ENCODE measurements around the gene CHURC1. TPM values are rescaled to one million over a fixed set of nuclear protein-coding genes. Genes with fewer than 3 reads are reported as not detected.

CHURC1 gene
- total RNA-seq, 1 experiment from 2014 or later = 52.4 TPM

DNA sequence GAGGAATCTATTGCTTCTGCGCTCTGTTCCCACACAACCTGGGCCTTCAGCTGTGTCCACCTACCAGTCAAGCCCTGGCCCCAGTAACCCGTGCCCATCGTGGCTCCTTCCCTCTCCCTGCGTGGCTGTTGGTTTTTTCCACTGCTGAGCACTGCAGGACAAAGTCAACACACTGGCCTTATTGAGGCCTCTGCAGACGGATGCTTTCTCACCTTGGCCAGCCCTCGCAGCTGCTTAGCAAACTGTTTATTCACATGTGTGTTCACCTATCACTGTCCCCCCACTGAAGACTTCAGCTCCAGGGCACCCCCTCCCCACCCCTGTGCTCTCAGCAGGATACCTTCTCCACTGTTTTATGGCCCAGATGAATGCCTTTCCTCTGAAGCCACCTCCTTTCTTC, 41.0 kb downstream of the CHURC1 start (continued):
- TF ChIP-seq, protein P1, sequence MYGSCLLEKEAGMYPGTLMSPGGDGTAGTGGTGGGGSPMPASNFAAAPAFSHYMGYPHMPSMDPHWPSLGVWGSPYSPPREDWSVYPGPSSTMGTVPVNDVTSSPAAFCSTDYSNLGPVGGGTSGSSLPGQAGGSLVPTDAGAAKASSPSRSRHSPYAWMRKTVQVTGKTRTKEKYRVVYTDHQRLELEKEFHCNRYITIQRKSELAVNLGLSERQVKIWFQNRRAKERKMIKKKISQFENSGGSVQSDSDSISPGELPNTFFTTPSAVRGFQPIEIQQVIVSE (CRISPR knock-in tag; IDR thresholded peaks at IDR 0.05; ENCODE audit: borderline replicate concordance) = no peak

DNA sequence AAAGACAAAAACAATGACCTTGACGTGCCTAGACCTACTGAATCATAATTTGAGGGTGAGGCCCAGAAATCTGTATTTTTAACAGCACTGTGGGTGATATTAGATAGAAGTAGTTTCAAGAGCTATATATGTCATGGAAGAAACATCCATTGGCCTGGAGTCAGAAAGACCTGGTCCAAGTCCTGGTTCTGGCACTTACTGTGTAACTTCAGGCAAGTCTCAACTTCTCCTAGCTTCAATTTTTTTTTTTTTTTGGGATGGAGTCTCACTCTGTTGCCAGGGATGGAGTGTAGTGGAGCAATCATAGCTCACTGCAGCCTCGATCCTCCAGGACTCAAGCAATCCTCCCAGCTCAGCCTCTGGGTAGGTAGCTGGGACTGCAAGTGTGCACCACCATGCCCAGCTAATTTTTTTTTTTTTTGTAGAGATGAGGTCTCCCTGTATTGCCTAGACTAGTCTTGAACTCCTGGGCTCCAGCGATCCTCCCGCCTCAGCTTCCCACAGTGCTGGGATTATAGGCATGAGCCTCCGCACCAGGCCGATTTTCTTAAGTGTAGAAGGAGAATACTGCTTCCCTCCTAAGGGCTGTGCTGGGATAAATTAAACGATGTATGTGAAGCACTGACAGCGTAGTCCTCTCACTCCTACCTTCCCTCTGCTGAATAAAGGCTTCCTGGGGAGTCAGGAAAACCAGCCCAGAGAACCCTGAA, 42.6 kb downstream of the CHURC1 start:
- peaks cover 52% of the 10 kb centered on the region for H3K4me1 Mint-ChIP-seq
- H3K4me3 Mint-ChIP-seq = 0 out of 2 replicates have a peak overlapping the region, but pooled peaks have one; percentile 4
- H3K27ac Mint-ChIP-seq = peak overlapping the region; percentile 87
- ChIA-PET CTCF (interaction anchor here (0.6 to 3.0 kb wide), 9 partner anchors 9 to 134 kb away, joined by 3 to 11 read pairs (median 6); partner anchors contain the start of gene FNTB), POLR2A (interaction anchor here (0.5 to 0.7 kb wide), 3 partner anchors 34 to 627 kb away, joined by 3 read pairs; no protein-coding TSS in a partner anchor)
- no peaks in the 10 kb centered on the region for H3K9me3 Mint-ChIP-seq
- no peak for TF ChIP-seq RELA (CRISPR knock-in tag; IDR thresholded peaks at IDR 0.05; ENCODE audit: borderline replicate concordance)
- no peak for TF ChIP-seq RORB (CRISPR knock-in tag; IDR thresholded peaks at IDR 0.05)
- no peak for TF ChIP-seq NFATC4 (CRISPR knock-in tag; IDR thresholded peaks at IDR 0.05)
- TF ChIP-seq, protein P2, sequence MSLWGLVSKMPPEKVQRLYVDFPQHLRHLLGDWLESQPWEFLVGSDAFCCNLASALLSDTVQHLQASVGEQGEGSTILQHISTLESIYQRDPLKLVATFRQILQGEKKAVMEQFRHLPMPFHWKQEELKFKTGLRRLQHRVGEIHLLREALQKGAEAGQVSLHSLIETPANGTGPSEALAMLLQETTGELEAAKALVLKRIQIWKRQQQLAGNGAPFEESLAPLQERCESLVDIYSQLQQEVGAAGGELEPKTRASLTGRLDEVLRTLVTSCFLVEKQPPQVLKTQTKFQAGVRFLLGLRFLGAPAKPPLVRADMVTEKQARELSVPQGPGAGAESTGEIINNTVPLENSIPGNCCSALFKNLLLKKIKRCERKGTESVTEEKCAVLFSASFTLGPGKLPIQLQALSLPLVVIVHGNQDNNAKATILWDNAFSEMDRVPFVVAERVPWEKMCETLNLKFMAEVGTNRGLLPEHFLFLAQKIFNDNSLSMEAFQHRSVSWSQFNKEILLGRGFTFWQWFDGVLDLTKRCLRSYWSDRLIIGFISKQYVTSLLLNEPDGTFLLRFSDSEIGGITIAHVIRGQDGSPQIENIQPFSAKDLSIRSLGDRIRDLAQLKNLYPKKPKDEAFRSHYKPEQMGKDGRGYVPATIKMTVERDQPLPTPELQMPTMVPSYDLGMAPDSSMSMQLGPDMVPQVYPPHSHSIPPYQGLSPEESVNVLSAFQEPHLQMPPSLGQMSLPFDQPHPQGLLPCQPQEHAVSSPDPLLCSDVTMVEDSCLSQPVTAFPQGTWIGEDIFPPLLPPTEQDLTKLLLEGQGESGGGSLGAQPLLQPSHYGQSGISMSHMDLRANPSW (CRISPR knock-in tag; conservative IDR thresholded peaks at IDR 0.05; ENCODE audit: low read depth) = no peak
- TF ChIP-seq, protein P3, sequence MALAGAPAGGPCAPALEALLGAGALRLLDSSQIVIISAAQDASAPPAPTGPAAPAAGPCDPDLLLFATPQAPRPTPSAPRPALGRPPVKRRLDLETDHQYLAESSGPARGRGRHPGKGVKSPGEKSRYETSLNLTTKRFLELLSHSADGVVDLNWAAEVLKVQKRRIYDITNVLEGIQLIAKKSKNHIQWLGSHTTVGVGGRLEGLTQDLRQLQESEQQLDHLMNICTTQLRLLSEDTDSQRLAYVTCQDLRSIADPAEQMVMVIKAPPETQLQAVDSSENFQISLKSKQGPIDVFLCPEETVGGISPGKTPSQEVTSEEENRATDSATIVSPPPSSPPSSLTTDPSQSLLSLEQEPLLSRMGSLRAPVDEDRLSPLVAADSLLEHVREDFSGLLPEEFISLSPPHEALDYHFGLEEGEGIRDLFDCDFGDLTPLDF (CRISPR knock-in tag; IDR thresholded peaks at IDR 0.05) = no peak
- ATAC-seq (no peak), DNase-seq (ENCODE audit: low spot score) (no peak)
- H3K27me3 Mint-ChIP-seq (ENCODE audit: low read depth) = no peaks in the 10 kb centered on the region
- peaks cover 3% of the 10 kb centered on the region; the same call in 1 of the 2 replicates for H3K36me3 Mint-ChIP-seq

DNA sequence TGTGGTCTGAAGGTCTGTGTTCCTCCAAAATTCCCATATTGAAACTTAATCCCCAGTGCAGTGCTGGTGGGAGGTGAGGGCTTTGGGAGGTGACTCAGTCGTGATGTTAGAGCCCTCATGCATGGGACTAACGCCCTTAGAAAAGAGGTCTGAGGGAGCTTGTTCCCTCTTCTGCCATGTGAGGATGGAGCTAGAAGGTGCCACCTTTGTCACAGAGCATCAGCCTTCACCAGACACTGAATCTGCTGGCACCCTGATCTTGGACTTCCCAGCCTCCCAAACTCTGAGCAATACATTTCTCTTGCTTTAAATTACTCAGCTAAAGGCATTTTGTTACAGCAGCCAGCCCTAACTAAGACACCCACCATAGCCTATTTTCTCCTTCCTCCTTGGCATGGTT, 43.9 kb downstream of the CHURC1 start:
- H3K36me3 Mint-ChIP-seq = peaks cover 3% of the 10 kb centered on the region; the same call in 1 of the 2 replicates
- ATAC-seq = no peak
- no peaks in the 10 kb centered on the region for H3K9me3 Mint-ChIP-seq
- ChIA-PET CTCF (interaction anchor here (2.4 kb wide), 1 partner anchor 47 kb away, joined by 10 read pairs; no protein-coding TSS in a partner anchor), POLR2A (no interaction called here)
- H3K27me3 Mint-ChIP-seq (ENCODE audit: low read depth) = no peaks in the 10 kb centered on the region
- no peak for DNase-seq (ENCODE audit: low spot score)
- H3K27ac Mint-ChIP-seq = peak overlapping the region; percentile 48; the same call in 1 of the 2 replicates
- peaks cover 51% of the 10 kb centered on the region for H3K4me1 Mint-ChIP-seq
- H3K4me3 Mint-ChIP-seq = no peak overlapping the region
- no peak for TF ChIP-seq ATF1 (CRISPR knock-in tag; IDR thresholded peaks at IDR 0.05)
- no peak for TF ChIP-seq FOXJ3 (CRISPR knock-in tag; IDR thresholded peaks at IDR 0.05; ENCODE audit: borderline replicate concordance)
- TF ChIP-seq MXD4 (CRISPR knock-in tag; IDR thresholded peaks at IDR 0.05; ENCODE audit: borderline replicate concordance) = no peak
- no peak for TF ChIP-seq MYBL2 (CRISPR knock-in tag; IDR thresholded peaks at IDR 0.05)
- TF ChIP-seq EMX1 (CRISPR knock-in tag; IDR thresholded peaks at IDR 0.05) = no peak
- TF ChIP-seq SOX15 (CRISPR knock-in tag; IDR thresholded peaks at IDR 0.05) = no peak
- no peak for TF ChIP-seq ZNF423 (CRISPR knock-in tag; IDR thresholded peaks at IDR 0.05)
- TF ChIP-seq, protein P4, sequence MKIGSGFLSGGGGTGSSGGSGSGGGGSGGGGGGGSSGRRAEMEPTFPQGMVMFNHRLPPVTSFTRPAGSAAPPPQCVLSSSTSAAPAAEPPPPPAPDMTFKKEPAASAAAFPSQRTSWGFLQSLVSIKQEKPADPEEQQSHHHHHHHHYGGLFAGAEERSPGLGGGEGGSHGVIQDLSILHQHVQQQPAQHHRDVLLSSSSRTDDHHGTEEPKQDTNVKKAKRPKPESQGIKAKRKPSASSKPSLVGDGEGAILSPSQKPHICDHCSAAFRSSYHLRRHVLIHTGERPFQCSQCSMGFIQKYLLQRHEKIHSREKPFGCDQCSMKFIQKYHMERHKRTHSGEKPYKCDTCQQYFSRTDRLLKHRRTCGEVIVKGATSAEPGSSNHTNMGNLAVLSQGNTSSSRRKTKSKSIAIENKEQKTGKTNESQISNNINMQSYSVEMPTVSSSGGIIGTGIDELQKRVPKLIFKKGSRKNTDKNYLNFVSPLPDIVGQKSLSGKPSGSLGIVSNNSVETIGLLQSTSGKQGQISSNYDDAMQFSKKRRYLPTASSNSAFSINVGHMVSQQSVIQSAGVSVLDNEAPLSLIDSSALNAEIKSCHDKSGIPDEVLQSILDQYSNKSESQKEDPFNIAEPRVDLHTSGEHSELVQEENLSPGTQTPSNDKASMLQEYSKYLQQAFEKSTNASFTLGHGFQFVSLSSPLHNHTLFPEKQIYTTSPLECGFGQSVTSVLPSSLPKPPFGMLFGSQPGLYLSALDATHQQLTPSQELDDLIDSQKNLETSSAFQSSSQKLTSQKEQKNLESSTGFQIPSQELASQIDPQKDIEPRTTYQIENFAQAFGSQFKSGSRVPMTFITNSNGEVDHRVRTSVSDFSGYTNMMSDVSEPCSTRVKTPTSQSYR (CRISPR knock-in tag; IDR thresholded peaks at IDR 0.05) = no peak
- TF ChIP-seq CBFB (CRISPR knock-in tag; IDR thresholded peaks at IDR 0.05; ENCODE audit: low read depth) = no peak
- no peak for TF ChIP-seq KAT7 (CRISPR knock-in tag; IDR thresholded peaks at IDR 0.05; ENCODE audit: borderline replicate concordance)
- TF ChIP-seq, protein P5, sequence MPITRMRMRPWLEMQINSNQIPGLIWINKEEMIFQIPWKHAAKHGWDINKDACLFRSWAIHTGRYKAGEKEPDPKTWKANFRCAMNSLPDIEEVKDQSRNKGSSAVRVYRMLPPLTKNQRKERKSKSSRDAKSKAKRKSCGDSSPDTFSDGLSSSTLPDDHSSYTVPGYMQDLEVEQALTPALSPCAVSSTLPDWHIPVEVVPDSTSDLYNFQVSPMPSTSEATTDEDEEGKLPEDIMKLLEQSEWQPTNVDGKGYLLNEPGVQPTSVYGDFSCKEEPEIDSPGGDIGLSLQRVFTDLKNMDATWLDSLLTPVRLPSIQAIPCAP (CRISPR knock-in tag; IDR thresholded peaks at IDR 0.05) = no peak
- TF ChIP-seq, protein P6, sequence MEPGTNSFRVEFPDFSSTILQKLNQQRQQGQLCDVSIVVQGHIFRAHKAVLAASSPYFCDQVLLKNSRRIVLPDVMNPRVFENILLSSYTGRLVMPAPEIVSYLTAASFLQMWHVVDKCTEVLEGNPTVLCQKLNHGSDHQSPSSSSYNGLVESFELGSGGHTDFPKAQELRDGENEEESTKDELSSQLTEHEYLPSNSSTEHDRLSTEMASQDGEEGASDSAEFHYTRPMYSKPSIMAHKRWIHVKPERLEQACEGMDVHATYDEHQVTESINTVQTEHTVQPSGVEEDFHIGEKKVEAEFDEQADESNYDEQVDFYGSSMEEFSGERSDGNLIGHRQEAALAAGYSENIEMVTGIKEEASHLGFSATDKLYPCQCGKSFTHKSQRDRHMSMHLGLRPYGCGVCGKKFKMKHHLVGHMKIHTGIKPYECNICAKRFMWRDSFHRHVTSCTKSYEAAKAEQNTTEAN (CRISPR knock-in tag; IDR thresholded peaks at IDR 0.05) = no peak
- no peak for TF ChIP-seq HMGA2 (CRISPR knock-in tag; IDR thresholded peaks at IDR 0.05)
- TF ChIP-seq, protein P7, sequence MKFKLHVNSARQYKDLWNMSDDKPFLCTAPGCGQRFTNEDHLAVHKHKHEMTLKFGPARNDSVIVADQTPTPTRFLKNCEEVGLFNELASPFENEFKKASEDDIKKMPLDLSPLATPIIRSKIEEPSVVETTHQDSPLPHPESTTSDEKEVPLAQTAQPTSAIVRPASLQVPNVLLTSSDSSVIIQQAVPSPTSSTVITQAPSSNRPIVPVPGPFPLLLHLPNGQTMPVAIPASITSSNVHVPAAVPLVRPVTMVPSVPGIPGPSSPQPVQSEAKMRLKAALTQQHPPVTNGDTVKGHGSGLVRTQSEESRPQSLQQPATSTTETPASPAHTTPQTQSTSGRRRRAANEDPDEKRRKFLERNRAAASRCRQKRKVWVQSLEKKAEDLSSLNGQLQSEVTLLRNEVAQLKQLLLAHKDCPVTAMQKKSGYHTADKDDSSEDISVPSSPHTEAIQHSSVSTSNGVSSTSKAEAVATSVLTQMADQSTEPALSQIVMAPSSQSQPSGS (CRISPR knock-in tag; IDR thresholded peaks at IDR 0.05; ENCODE audit: borderline replicate concordance, low read depth) = no peak
- TF ChIP-seq RELA (CRISPR knock-in tag; IDR thresholded peaks at IDR 0.05; ENCODE audit: borderline replicate concordance) = no peak
